Measurements from ENCODE around the gene FOXN1. TPM values are rescaled to one million over a fixed set of nuclear protein-coding genes. Genes with fewer than 3 reads are reported as not detected.
"Not testable (repeated sequence)": the region's sequence is repeated elsewhere in the genome, so short reads cannot be mapped to it uniquely, and the experiment has no call there.

FOXN1 gene
- not detected for polyA plus RNA-seq (ENCODE audit: insufficient read length)

- DNase-seq (ENCODE audit: low read depth), result no peak
These were observed at the start of gene FOXN1 for GRCh38 chr17:28505986-28506665. TSS of gene FOXN1 (plus strand) at chr17:28506348. CDS start at chr17:28523970, 17,622 bp downstream.

GRCh38 chr17:28457890-28458289, 48.3 kb upstream of the FOXN1 start:
- no peak for DNase-seq (ENCODE audit: low read depth)

GRCh38 chr17:28458881-28459280, 47.3 kb upstream of the FOXN1 start:
- not testable (repeated sequence) for DNase-seq (ENCODE audit: low read depth)

- DNase-seq (ENCODE audit: low read depth), result no peak
These were observed 45.2 kb upstream of the FOXN1 start for GRCh38 chr17:28460901-28461300.

- DNase-seq (ENCODE audit: low read depth), result no peak
These were observed 40.1 kb upstream of the FOXN1 start for GRCh38 chr17:28466001-28466400.

- DNase-seq (ENCODE audit: low read depth), result no peak
These were observed 39.6 kb upstream of the FOXN1 start for GRCh38 chr17:28466521-28467048.

GRCh38 chr17:28467456-28468025, 38.6 kb upstream of the FOXN1 start:
- no peak for DNase-seq (ENCODE audit: low read depth)

- DNase-seq (ENCODE audit: low read depth), result not testable (repeated sequence)
These were observed 38.0 kb upstream of the FOXN1 start for GRCh38 chr17:28468033-28468735.

GRCh38 chr17:28468781-28469180, 37.4 kb upstream of the FOXN1 start:
- no peak for DNase-seq (ENCODE audit: low read depth)

- no peak for DNase-seq (ENCODE audit: low read depth)
These were observed 36.8 kb upstream of the FOXN1 start for GRCh38 chr17:28469376-28469775.

GRCh38 chr17:28470266-28470913, 35.8 kb upstream of the FOXN1 start:
- no peak for DNase-seq (ENCODE audit: low read depth)

GRCh38 chr17:28470914-28471366, 35.2 kb upstream of the FOXN1 start:
- DNase-seq (ENCODE audit: low read depth), result no peak

- no peak for DNase-seq (ENCODE audit: low read depth)
These were observed 34.4 kb upstream of the FOXN1 start for GRCh38 chr17:28471531-28472342.

- no peak for DNase-seq (ENCODE audit: low read depth)
These were observed 33.2 kb upstream of the FOXN1 start for GRCh38 chr17:28472871-28473497.

- DNase-seq (ENCODE audit: low read depth), result no peak
These were observed 32.6 kb upstream of the FOXN1 start, which contains the start of gene SLC13A2 for GRCh38 chr17:28473542-28473941. TSS of gene SLC13A2 (plus strand) at chr17:28473644. CDS start at chr17:28473713, 69 bp downstream.

- DNase-seq (ENCODE audit: low read depth), result no peak
These were observed 32.0 kb upstream of the FOXN1 start for GRCh38 chr17:28474111-28474531.

- DNase-seq (ENCODE audit: low read depth), result no peak
These were observed 30.8 kb upstream of the FOXN1 start for GRCh38 chr17:28475151-28475900.

GRCh38 chr17:28476076-28476865, 29.9 kb upstream of the FOXN1 start:
- DNase-seq (ENCODE audit: low read depth), result no peak

- no peak for DNase-seq (ENCODE audit: low read depth)
These were observed 28.2 kb upstream of the FOXN1 start for GRCh38 chr17:28477928-28478327.
